H1 (cell line): Measurements from ENCODE around the gene HDHD5. TPM values are rescaled to one million over a fixed set of nuclear protein-coding genes. Genes with fewer than 3 reads are reported as not detected.

ENCODE experiments used
- BRCA1 ChIP-seq: IDR thresholded peaks from 2 replicates; pipeline ENCODE4 v1.6.1; 2012; ENCODE audit warnings: low read depth, low read length, improper control_type of control experiment
- CBX5 ChIP-seq: fragments of 300-800, 300-1000 bp; sonication (generic); IDR thresholded peaks from 2 replicates; pipeline ENCODE4 v1.7.1; 2016; ENCODE audit warnings: antibody characterized with exemption, low read length, low read depth
- CREB1 ChIP-seq: IDR thresholded peaks from 2 replicates; pipeline ENCODE4 v1.6.1; 2012; ENCODE audit warnings: inconsistent platforms
- EP300 ChIP-seq, 2 experiments: IDR thresholded peaks; 1 replicate in 1 of 2; 2 replicates in 1 of 2; pipeline ENCODE4 v1.6.1; 2011 to 2012; ENCODE audit warnings: low read depth in 2 of 2, low read length in 2 of 2, mild to moderate bottlenecking in 2 of 2, borderline replicate concordance in 1 of 2, inconsistent platforms in 1 of 2, moderate library complexity in 1 of 2
- GTF2F1 ChIP-seq: IDR thresholded peaks from 2 replicates; pipeline ENCODE4 v1.6.1; 2012; ENCODE audit warnings: low read depth, low read length, improper control_type of control experiment, borderline replicate concordance
- TEAD4 ChIP-seq: IDR thresholded peaks from 2 replicates; pipeline ENCODE4 v1.6.1; 2012; ENCODE audit warnings: low read depth, low read length, inconsistent platforms, mixed read lengths
- USF2 ChIP-seq: IDR thresholded peaks from 2 replicates; pipeline ENCODE4 v1.6.1; 2011; ENCODE audit warnings: low read length, improper control_type of control experiment
- polyA plus RNA-seq, 7 experiments: library from polyadenylated mRNA; depleted of rRNA in 3 of 7; stranded (reverse) in 5 of 7; unstranded in 2 of 7; fragments of >200 nt in 5 of 7; fragments of 200-250 nt in 2 of 7; gene quantifications; 1 replicate in 5 of 7; 2 replicates in 1 of 7; 4 replicates in 1 of 7; pipeline versions ENCODE4 v1.2.1 to v1.2.3, GENCODE V29; 2011 to 2013; ENCODE audit warnings: missing spikeins in 2 of 7, mixed read lengths in 2 of 7
- total RNA-seq: library from RNA; stranded (reverse); fragmentation: NEBNext Ultra II Directional; extraction: Animal tissue kit (Norgen Biotek cat#: 25700); gene quantifications from 2 replicates; pipeline ENCODE4 v1.2.1, GENCODE V29; 2021

Gene HDHD5
- total and polyA plus RNA-seq, 2 of the 8 experiments (the other 6 are each of a cell fraction or from before 2014, with no cell fraction given), result 68.3 to 123 TPM

- TF ChIP-seq EP300 (IDR thresholded peaks at IDR 0.05; ENCODE audit: borderline replicate concordance in 1 of 2, low read depth in 2 of 2, low read length in 2 of 2) (no peak), GTF2F1 (no peak), CBX5 (no peak), CREB1 (no peak), USF2 (no peak), BRCA1 (no peak), TEAD4 (no peak)
Observed at GRCh38 chr22:17135153-17135760, 23.8 kb downstream of the HDHD5 start (continued).
